Lung microvascular endothelial cell (primary cell): Measurements from ENCODE around the gene PGLYRP2. TPM values are rescaled to one million over a fixed set of nuclear protein-coding genes. Genes with fewer than 3 reads are reported as not detected.

ENCODE experiments used
- DNase-seq, 2 donors: peaks; one replicate each; pipeline versions ENCODE4 v3.0.0 to v3.0.0-alpha.2; 2010; ENCODE audit warnings: low read depth in 2 of 2
- total RNA-seq: library from RNA; depleted of rRNA; stranded (reverse); fragments of >200 nt; gene quantifications from 2 replicates; pipeline ENCODE4 v1.2.1, GENCODE V29; 2014

The PGLYRP2 gene
- total RNA-seq, 1 donor from 2014 or later: not detected

DNA sequence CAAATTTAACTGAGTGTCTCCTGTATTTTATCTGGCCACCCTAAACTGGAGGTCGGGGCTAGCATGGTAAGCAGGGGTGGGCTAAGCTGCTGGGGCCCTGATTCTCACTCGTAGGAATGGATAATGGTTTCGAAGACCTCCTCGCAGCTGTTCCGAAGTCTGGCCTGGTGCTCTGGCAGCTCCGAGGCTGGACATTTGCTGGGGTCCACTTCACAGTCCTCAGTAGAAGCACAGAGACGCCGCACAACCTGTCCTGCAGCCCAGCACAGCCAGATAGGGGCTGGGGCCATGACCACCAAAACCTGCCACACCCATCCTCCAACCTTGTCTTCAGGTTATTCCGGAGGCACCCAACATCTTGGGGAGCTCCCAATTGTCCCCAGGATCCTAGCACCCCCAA lies 23.3 kb downstream of the PGLYRP2 start:
- no peak for DNase-seq

GRCh38 chr19:15453906-15454860 lies 25.1 kb downstream of the PGLYRP2 start:
- DNase-seq: peak in 1 of 2 donors; percentile 18

- DNase-seq: peak; percentile 37 to 39
Measured at GRCh38 chr19:15453091-15453578, 26.2 kb downstream of the PGLYRP2 start.

GRCh38 chr19:15452111-15453047 lies 26.9 kb downstream of the PGLYRP2 start:
- DNase-seq: peak; percentile 92 to 93

- no peak for DNase-seq
Measured at GRCh38 chr19:15450528-15450890, 28.8 kb downstream of the PGLYRP2 start.

DNA sequence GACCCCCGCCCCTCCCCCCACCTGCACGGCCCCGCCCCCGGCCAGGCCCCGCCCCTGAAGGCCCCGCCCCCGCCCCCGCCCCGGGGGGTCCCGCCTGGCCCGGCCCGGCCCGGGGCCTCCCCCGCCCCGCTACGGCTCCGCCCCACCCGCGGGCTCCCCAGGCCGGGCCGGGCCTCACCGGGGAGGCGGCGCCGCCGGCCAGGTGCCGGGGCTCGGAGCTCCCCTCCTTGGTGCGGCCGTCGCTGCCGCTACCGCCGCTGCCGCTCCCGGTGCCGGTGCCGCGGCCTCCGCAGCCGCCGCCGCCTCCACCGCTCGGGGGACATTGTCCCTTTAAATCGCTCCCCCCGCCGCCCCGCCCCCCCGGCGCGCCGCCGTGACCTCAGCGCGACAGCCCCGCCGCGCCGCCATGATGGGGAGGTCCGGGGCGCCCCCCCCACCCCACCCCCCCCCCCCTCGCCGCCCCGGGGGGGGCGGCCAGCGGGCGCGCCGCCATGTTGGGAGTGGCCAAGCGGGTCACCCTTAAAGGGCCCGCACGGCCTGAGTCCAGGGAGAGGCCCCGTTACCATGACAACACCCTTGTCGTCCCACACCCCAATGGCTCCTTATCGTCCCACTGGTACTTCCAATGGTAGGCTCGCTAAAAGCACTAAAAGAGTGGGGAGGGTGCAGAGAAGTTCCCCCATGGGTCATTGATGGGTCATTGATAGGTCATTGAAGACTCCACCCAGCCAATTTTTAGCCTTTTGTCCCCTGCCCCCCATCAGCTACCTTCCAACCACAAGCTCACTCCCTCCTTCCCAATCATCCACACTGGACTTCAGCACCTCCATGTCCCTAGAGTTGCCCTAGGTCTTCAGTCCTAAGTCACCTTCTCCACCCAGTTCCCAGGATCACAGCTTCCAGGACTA lies 29.4 kb downstream of the PGLYRP2 start, which contains the start of gene WIZ:
TSS of gene WIZ (minus strand) at position 337 of the 908 bp plus-strand sequence. CDS start 1,649 bp downstream, outside the sequence.
- DNase-seq: peak; percentile 79 to 87

DNA sequence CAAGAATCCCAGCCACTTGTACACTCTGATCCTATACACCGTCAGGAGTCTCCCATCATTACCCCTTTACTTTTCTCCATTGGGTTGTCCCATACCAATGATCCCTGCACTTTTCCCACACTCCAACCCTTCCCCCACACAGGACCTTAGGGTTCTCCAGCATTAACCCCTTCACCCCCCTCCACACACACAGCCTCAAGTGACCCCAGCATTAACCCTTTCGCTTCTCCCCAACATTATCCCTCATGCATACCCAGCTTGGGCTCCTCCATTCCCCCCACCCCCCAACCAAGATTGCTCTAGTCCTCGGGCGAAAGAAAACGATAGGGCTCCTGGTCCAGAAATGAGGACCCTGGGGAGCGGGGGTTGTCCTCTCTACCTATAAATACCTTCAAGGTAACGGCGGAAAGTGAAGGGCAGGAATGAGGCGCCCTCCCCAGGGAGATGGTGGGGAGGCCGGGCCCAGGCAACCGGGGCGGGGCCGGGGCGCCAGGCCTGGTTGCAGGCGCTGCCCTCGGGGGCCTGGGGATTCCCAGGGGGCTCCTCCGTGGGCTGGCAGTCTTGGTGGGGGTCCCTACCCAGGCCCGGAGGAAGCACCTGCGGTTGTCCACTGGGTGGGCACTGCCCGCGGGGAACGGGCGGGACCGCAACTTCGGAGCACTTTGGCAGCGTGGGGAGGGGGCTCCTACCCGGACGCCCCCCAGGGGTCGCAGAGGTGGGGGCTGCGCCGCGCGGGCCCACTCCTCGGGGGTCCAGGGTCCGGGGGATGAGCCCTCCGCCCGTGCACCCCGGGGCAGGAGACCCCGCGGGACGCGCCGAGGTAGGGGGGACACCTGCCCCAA lies 30.3 kb downstream of the PGLYRP2 start:
- DNase-seq: peak in 1 of 2 donors; percentile 18

- DNase-seq: peak in 1 of 2 donors; percentile 46
Measured at GRCh38 chr19:15448044-15448777, 31.1 kb downstream of the PGLYRP2 start.

DNA sequence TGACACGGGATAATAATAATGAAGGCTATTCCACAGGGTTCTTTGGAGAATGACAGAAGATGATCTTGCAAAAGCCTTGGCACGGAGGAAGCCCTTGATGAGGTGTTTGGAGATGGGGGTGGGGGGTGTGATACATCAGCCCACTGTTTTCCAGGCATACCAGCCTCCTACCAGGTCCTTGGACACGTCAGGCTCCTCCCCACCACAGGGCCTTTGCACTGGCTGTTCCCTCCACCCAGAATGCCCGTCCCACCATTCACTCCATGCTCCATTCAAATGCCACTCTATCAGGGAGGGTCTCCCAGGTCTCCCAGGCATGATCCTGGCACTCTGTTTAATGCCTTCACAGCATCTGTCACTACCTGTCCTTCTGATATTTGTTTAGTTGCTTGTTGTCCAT lies 32.2 kb downstream of the PGLYRP2 start:
- no peak for DNase-seq

DNA sequence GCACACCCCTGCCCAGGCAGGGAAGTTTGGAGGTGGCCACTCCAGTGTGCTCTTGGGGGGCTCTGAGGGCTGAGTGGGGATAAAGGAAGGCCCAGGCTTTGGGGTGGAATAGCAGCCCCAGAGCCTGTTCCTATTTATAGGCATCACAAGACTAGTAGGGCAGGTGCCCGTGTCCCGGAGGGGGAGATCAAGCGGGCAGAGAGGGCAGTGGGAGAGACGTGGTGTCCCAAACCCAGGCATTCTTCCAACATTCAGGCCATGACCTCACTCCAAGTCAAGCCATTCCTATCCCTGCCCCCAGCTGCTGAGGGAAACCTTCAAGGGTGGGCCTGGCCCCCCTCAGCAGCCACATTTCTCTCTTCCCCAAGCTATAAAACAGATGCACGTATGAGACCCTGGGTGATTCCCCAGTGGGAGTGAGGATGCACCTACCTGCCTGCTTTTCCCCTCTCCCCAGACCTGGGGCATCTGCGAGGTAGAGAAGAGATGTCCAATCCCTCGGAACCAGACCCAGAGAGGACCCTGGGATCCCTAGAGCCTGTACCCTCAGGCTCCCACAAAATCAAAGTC lies 33.4 kb downstream of the PGLYRP2 start:
- no peak for DNase-seq

- DNase-seq: no peak
Measured at GRCh38 chr19:15445227-15445605, 34.1 kb downstream of the PGLYRP2 start.

- DNase-seq: no peak
Measured at GRCh38 chr19:15444505-15445226, 34.6 kb downstream of the PGLYRP2 start.

DNA sequence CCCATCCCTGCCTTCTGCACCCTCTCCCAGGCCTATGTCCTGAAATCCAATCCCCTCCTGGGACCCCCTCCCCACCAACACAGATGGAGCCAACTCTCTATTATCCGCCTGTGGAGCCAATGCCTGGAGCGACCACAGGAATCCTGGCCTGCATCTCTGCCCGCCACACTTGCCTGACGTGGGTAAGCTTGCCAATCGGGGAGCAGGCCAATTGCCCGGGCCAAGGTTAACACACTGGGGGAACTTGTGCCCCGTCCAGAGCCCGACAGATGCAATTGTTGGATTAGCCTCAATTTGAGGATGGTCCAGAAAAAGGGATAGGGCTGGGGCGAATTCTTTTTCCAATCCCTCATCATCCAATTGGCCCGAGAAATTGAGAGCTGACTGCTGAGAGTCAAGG lies 35.5 kb downstream of the PGLYRP2 start:
- no peak for DNase-seq

GRCh38 chr19:15443325-15443724 lies 36.0 kb downstream of the PGLYRP2 start:
- no peak for DNase-seq

- DNase-seq: no peak
Measured at GRCh38 chr19:15442142-15442920, 37.0 kb downstream of the PGLYRP2 start.

DNA sequence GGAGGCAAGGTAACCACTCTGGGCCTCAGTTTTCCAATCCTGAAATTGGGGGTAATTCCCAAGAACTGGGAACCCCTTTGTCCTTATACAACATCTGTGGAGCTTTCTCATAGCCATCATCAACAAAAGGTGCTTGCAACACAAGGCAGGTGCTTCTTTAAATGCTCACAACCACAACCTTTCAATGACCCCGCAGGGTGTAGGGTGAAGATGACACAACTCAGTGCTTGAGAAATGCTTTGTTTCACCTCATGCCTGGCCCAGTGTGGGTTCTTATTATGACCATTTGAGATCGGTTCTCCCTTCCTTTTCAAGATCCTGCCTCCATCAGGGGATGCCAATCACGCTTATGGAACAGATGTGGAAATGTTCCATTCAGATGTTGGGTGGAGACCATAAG lies 38.0 kb downstream of the PGLYRP2 start:
- DNase-seq: no peak
